K562 (cell line): ENCODE data around the gene IDS. TPM values are rescaled to one million over a fixed set of nuclear protein-coding genes. Genes with fewer than 3 reads are reported as not detected.

Experiments
- E2F3 ChIP-seq: fragments of 250-450 bp; sonication (Bioruptor Pico); IDR thresholded peaks from 2 replicates; pipeline ENCODE4 v1.4.0; 2020; ENCODE audit warnings: mild to moderate bottlenecking
- KDM2B ChIP-seq: fragments of 250-450 bp; sonication (Bioruptor Pico); IDR thresholded peaks from 2 replicates; pipeline ENCODE4 v1.8.0; 2021; ENCODE audit warnings: mild to moderate bottlenecking, moderate library complexity
- RERE ChIP-seq: sonication (generic); formaldehyde crosslinking; IDR thresholded peaks from 2 replicates; pipeline ENCODE4 v1.8.0; 2023; ENCODE audit warnings: missing genetic modification reagents, mild to moderate bottlenecking, borderline replicate concordance
- RFX5 ChIP-seq: IDR thresholded peaks from 2 replicates; pipeline ENCODE4 v1.6.1; 2011; ENCODE audit warnings: low read depth, mild to moderate bottlenecking, improper control_type of control experiment, low read length
- SMARCB1 ChIP-seq: IDR thresholded peaks from 2 replicates; pipeline ENCODE4 v1.6.1; 2011; ENCODE audit warnings: improper control_type of control experiment, low read depth; ENCODE audit not compliant: insufficient read length
- SP1 ChIP-seq: sonication (generic); formaldehyde crosslinking; IDR thresholded peaks from 2 replicates; pipeline ENCODE4 v1.8.1; 2022; ENCODE audit warnings: mild to moderate bottlenecking, missing genetic modification reagents
- UBTF ChIP-seq, 2 experiments: IDR thresholded peaks; 2 replicates each; pipeline ENCODE4 v1.6.1; 2012; ENCODE audit warnings: improper control_type of control experiment in 2 of 2, low read depth in 2 of 2, low read length in 2 of 2, borderline replicate concordance in 1 of 2
- ZBTB40 ChIP-seq, 2 experiments: fragments of 450-650 bp in 1 of 2; sonication (generic) in 1 of 2; formaldehyde crosslinking in 1 of 2; IDR thresholded peaks; 2 replicates each; pipeline versions ENCODE4 v1.7.1 to v1.9.0; 2016 to 2022; ENCODE audit warnings: inconsistent platforms in 1 of 2, mild to moderate bottlenecking in 1 of 2, missing genetic modification reagents in 1 of 2
- polyA plus RNA-seq, 8 experiments: library from polyadenylated mRNA; depleted of rRNA in 4 of 8; stranded (reverse) in 5 of 8; unstranded in 3 of 8; fragments of >200 nt; fragmentation: Nextera tagmentation in 2 of 8; fragmentation: Illumina TruSeq in 1 of 8; extraction: Ambion mirVana in 2 of 8; extraction: Trizol in 1 of 8; gene quantifications; 2 replicates each; pipeline versions ENCODE4 v1.2.1 to v1.2.3, GENCODE V29; 2011 to 2014; ENCODE audit warnings: inconsistent platforms in 1 of 8, missing spikeins in 1 of 8
- total RNA-seq, 7 experiments: library from RNA; depleted of rRNA in 6 of 7; stranded (reverse); fragments of >200 nt in 6 of 7; fragmentation: Illumina TruSeq in 2 of 7; extraction: Trizol in 2 of 7; gene quantifications; 2 replicates each; pipeline versions ENCODE4 v1.2.1 to v1.2.3, GENCODE V29; 2011 to 2021; ENCODE audit warnings: low replicate concordance in 1 of 7

The IDS gene
- total and polyA plus RNA-seq, 9 of the 15 experiments (the other 6 are each of a cell fraction or from before 2014, with no cell fraction given) = 2.0 to 18.6 (median 8.6) TPM

- TF ChIP-seq RERE (no peak), KDM2B (CRISPR knock-in tag) (no peak), SP1 (CRISPR knock-in tag) (no peak), RFX5 (no peak), ZBTB40 (IDR thresholded peaks at IDR 0.05) (no peak), ZBTB40 (CRISPR knock-in tag; IDR thresholded peaks at IDR 0.05) (no peak), SMARCB1 (no peak), UBTF (IDR thresholded peaks at IDR 0.05; ENCODE audit: borderline replicate concordance in 1 of 2, low read depth in 2 of 2, low read length in 2 of 2) (no peak), E2F3 (CRISPR knock-in tag) (no peak)
Measured at GRCh38 chrX:149512225-149512885, 7.2 kb upstream of the IDS start (continued).
